NCI-H82 treated with DMSO at 0.1 percent for 48 hours (cell line): Measurements from ENCODE around the gene APC2.

Experiments used
- DNase-seq: peaks from one replicate; lab custom pipeline; 2025; ENCODE audit not compliant: unreplicated experiment; lab: John Stamatoyannopoulos, UW

The APC2 gene

GRCh38 chr19:1460033-1460995 lies 10.4 kb downstream of the APC2 start:
- no peak for DNase-seq

DNA sequence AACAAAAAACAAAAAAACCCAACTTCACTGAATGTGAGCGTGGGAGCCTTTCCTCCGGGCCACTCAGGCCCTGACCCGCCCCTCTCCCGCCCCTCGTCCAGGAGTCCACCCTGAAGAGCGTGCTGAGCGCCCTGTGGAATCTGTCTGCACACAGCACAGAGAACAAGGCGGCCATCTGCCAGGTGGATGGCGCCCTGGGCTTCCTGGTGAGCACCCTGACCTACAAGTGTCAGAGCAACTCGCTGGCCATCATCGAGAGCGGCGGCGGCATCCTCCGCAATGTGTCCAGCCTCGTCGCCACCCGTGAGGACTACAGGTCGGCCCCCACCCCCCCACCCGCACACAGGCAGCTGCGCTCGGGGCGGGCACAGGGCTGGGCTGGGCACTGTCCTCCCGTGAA lies 11.9 kb downstream of the APC2 start:
- DNase-seq: no peak

DNA sequence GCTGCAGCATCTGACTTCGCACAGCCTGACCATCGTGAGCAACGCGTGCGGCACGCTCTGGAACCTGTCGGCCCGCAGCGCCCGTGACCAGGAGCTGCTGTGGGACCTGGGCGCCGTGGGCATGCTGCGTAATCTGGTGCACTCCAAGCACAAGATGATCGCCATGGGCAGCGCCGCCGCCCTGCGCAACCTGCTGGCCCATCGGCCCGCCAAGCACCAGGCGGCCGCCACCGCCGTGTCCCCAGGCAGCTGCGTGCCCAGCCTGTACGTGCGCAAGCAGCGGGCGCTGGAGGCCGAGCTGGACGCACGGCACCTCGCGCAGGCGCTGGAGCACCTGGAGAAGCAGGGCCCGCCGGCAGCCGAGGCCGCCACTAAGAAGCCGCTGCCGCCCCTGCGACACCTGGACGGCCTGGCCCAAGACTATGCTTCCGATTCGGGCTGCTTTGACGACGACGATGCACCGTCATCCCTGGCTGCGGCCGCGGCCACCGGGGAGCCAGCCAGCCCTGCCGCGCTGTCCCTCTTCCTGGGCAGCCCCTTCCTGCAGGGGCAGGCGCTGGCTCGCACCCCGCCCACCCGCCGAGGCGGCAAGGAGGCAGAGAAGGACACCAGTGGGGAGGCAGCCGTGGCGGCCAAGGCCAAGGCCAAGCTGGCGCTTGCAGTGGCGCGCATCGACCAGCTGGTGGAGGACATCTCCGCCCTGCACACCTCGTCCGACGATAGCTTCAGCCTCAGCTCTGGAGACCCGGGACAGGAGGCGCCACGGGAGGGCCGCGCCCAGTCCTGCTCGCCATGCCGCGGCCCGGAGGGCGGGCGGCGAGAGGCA lies 15.5 kb downstream of the APC2 start:
- no peak for DNase-seq

DNA sequence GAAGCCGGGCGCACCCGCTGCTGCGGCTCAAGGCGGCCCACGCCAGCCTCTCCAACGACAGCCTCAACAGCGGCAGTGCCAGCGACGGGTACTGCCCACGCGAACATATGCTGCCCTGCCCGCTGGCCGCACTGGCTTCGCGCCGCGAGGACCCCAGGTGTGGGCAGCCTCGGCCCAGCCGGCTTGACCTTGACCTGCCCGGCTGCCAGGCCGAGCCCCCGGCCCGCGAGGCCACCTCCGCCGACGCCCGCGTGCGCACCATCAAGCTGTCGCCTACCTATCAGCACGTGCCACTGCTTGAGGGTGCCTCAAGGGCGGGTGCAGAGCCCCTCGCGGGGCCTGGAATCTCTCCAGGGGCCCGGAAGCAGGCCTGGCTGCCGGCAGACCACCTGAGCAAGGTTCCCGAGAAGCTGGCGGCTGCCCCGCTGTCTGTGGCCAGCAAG lies 16.1 kb downstream of the APC2 start:
- DNase-seq: no peak

DNA sequence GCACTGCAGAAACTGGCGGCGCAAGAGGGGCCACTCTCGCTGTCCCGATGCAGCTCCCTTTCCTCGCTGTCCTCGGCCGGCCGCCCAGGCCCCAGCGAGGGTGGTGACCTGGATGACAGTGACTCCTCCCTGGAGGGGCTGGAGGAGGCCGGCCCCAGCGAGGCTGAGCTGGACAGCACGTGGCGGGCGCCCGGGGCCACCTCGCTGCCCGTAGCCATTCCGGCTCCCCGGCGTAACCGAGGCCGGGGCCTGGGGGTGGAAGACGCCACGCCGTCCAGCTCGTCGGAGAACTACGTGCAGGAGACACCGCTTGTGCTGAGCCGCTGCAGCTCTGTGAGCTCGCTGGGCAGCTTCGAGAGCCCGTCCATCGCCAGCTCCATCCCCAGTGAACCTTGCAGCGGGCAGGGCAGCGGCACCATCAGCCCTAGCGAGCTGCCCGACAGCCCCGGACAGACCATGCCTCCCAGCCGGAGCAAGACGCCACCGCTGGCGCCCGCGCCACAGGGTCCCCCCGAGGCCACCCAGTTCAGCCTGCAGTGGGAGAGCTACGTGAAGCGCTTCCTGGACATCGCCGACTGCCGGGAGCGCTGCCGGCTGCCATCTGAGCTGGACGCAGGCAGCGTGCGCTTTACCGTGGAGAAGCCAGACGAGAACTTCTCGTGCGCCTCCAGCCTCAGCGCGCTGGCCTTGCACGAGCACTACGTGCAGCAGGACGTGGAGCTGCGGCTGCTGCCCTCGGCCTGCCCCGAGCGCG lies 16.7 kb downstream of the APC2 start:
- no peak for DNase-seq

DNA sequence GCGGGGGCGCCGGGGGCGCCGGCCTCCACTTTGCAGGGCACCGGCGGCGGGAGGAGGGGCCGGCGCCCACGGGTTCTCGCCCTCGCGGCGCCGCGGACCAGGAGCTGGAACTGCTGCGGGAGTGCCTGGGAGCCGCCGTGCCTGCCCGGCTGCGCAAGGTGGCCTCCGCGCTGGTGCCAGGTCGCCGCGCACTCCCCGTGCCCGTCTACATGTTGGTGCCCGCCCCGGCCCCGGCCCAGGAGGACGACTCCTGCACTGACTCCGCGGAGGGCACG lies 17.2 kb downstream of the APC2 start:
- no peak for DNase-seq

DNA sequence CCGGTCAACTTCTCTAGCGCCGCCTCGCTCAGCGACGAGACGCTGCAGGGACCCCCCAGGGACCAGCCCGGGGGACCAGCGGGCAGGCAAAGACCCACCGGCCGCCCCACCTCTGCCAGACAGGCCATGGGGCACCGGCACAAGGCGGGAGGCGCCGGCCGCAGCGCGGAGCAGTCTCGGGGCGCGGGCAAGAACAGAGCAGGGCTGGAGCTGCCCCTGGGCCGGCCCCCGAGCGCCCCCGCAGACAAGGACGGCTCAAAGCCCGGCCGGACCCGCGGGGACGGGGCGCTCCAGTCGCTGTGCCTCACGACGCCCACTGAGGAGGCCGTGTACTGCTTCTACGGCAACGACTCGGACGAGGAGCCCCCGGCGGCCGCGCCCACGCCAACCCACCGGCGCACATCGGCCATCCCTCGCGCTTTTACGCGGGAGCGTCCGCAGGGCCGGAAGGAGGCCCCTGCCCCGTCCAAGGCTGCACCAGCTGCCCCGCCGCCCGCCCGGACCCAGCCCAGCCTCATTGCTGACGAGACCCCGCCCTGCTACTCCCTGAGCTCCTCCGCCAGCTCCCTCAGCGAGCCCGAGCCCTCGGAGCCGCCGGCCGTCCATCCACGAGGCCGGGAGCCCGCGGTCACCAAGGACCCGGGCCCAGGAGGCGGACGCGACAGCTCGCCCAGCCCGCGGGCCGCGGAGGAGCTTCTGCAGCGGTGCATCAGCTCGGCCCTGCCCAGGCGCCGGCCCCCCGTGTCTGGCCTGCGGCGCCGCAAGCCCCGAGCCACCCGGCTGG lies 17.8 kb downstream of the APC2 start:
- DNase-seq: no peak

- DNase-seq: no peak
Measured at GRCh38 chr19:1468274-1468820, 18.4 kb downstream of the APC2 start.

GRCh38 chr19:1468821-1469254 lies 18.9 kb downstream of the APC2 start:
- DNase-seq: no peak

DNA sequence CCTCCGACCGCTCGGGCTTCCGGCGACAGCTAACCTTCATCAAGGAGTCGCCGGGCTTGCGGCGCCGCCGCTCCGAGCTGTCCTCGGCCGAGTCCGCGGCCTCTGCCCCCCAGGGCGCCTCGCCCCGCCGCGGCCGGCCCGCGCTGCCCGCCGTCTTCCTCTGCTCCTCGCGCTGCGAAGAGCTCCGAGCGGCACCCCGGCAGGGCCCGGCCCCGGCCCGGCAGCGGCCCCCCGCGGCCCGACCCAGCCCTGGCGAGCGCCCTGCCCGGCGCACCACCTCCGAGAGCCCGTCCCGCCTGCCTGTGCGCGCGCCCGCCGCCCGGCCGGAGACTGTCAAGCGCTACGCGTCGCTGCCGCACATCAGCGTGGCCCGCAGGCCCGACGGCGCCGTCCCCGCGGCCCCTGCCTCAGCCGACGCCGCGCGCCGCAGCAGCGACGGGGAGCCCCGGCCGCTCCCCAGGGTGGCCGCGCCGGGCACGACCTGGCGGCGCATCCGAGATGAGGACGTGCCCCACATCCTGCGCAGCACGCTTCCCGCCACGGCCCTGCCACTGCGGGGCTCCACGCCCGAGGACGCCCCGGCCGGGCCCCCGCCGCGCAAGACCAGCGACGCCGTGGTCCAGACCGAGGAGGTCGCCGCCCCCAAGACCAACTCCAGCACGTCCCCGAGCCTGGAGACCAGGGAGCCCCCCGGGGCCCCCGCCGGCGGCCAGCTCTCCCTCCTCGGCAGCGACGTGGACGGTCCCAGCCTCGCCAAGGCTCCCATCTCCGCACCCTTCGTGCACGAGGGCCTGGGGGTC lies 19.5 kb downstream of the APC2 start:
- DNase-seq: no peak

DNA sequence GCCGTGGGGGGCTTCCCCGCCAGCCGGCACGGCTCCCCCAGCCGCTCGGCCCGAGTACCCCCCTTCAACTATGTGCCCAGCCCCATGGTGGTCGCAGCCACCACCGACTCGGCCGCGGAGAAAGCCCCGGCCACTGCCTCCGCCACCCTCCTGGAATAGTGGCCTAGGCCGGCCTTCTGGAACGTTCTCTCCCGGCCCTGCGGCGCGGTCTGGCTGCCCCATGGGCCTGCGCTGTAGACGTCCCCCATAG lies 20.1 kb downstream of the APC2 start:
- DNase-seq: no peak

DNA sequence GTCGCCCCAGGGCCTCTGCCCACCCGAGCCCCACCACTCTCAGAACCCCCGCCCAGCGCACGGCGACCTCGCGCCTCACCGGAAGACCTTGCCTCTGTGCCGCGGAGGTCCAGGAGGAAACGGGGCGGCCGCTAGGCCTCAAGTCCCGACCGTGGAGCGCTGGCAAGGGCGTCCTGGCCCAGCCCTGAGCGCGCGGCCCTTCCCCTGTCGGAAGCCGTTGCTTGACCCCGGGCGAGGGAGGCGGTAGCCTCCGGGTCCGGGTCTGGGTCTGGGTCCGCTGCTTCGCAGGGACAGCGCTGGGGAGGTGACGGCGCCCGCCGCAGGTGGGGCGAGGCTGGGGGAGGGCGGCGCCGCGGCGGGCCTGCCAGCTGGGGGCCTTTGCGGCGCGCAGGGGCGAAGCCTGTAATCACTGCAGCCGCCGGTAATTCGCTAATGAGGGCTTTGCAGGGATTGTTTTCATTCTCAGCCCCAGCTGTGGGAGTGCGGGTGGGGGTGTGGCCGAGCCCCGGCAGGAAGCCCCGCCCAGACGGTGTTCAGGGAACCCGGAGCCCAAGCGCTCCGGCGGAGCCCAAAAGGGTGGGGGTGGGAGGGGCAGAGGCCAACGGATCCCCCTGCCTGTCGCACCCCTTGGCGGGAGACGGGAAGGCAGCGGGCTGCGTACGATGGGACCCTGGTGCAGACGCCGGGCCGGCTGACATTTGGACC lies 20.5 kb downstream of the APC2 start:
- peak; percentile 78 for DNase-seq

DNA sequence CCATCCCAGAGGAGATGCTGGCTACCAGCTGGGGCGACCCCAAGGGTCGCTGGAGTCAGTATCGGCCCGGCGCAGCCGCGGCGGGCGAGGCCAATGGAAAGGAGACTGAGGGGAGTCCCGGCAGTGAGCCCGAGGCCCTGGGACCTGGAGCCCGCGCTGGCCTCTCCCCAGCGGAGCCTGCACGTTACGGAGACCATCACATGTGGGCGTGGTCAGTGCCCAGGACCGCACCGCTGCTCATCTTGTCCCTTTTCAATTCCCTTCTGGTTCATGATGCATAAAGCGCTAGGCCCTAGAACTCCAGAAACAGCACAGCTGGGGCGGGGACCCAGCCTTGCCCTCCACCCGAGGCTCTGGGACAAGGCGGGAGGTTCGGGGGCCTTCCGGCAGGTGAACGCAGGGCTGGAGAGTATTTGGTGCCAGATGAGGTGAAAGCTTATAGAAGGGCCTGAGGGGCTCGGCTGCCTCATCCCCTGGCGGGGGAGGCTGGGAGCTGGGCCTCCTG lies 21.1 kb downstream of the APC2 start:
- DNase-seq: no peak

- DNase-seq: no peak
Measured at GRCh38 chr19:1471515-1472160, 21.7 kb downstream of the APC2 start.

DNA sequence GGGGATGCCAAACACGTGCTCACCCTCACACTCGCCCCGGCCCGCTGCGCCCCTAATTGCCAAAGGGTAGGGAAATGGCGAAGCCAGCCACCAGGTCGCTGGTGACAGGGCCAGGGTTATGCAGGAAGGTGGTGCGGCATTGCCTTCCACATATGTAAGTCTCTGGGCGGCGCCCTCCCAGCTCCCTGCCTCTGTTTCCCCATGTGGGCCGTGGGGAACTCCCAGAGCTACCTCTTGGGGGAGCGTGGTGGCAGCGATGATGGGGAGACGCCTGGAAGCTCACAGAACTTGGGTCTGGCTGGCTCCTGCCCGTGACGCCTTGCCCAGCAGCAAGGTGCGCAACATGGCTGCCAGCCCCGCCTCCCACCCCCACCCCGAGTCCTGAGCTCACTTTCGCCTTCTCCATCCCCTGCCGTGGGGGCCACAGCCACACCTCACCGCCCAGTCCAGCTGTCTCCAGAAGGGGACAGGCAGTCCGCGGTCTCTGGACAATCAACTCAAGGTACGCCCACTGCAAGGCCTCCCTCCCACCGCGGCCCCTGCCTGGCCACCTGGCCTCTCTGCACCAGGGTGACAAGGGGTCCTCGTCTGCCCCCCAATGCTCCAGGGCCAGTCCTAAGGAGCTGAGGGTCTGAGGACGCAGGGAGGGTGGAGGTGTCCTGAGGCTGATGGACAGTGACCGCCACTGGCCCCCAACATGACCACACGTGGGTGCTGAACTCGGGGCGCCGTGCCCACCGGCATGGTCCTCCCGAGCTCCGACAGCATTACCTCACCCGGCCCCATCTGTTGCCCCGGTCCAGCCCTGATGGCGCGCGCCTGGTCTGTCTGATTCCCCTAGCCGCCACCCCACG lies 22.5 kb downstream of the APC2 start:
- DNase-seq: no peak

DNA sequence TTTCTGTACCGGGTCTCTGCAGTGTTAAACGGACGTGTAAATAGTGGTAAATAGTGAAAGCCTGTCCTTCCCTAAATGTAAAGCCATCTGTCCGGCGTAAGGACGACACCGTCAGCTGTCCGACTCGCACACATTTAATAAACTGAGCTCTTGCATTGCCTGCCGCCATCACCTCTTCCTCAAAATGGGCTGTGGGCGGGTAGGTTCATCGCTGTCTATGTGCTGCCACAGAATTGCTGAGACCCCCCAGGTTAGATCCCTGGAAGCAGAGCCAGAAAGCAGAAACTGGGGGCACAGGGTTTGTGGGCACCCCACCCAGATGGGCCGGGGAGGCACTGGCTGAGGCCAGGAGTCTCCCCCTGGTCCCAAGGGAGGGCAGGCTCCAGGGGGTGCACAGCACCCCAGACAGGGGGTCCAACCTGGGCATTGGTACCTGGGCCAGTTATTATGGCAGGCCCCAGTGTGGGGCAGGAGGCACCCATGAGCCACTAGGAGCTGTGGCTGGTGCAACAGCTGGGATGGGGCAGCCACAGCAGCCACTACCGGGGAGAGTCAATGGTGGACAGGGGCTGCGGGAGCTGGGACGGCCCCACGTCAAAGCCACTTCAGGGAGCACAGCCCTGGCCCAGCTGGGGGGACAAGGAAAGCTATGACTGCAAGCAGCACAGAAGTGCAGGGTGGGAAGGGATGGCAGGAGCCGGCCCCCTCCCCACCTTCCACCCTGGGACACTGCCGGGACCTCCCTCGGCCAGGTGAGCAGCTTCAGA lies 23.3 kb downstream of the APC2 start:
- DNase-seq: no peak
